ENCODE data around the gene XYLT1. TPM values are rescaled to one million over a fixed set of nuclear protein-coding genes. Genes with fewer than 3 reads are reported as not detected.
"Not testable (repeated sequence)": the region's sequence is repeated elsewhere in the genome, so short reads cannot be mapped to it uniquely, and the experiment has no call there.

The XYLT1 gene
- total RNA-seq, 1 experiment from 2014 or later = 7.3 TPM

GRCh38 chr16:17501321-17501720 lies 30.6 kb upstream of the XYLT1 start:
- no peak for DNase-seq
- Histone ChIP-seq H3K4me3 (no peak overlapping the region), H3K27me3 (no peaks in the 10 kb centered on the region), H3K36me3 (no peaks in the 10 kb centered on the region), H3K9me3 (no peaks in the 10 kb centered on the region)

- no peak for DNase-seq
- Histone ChIP-seq H3K4me3 (no peak overlapping the region), H3K9me3 (no peaks in the 10 kb centered on the region), H3K36me3 (no peaks in the 10 kb centered on the region), H3K27me3 (no peaks in the 10 kb centered on the region)
These were observed 28.6 kb upstream of the XYLT1 start for GRCh38 chr16:17499223-17499902.

GRCh38 chr16:17497648-17498047 lies 26.9 kb upstream of the XYLT1 start:
- Histone ChIP-seq H3K4me3 (no peak overlapping the region), H3K9me3 (no peaks in the 10 kb centered on the region), H3K27me3 (no peaks in the 10 kb centered on the region), H3K36me3 (no peaks in the 10 kb centered on the region)
- DNase-seq = no peak

GRCh38 chr16:17496891-17497290 lies 26.1 kb upstream of the XYLT1 start:
- Histone ChIP-seq H3K9me3 (no peaks in the 10 kb centered on the region), H3K36me3 (no peaks in the 10 kb centered on the region), H3K4me3 (no peak overlapping the region), H3K27me3 (no peaks in the 10 kb centered on the region)
- DNase-seq = no peak

GRCh38 chr16:17493012-17493411 lies 22.3 kb upstream of the XYLT1 start:
- H3K27me3 ChIP-seq = no peaks in the 10 kb centered on the region
- no peaks in the 10 kb centered on the region for H3K36me3 ChIP-seq
- no peaks in the 10 kb centered on the region for H3K9me3 ChIP-seq
- no peak overlapping the region for H3K4me3 ChIP-seq
- DNase-seq = no peak

- Histone ChIP-seq H3K36me3 (no peaks in the 10 kb centered on the region), H3K4me3 (no peak overlapping the region), H3K9me3 (no peaks in the 10 kb centered on the region), H3K27me3 (no peaks in the 10 kb centered on the region)
- no peak for DNase-seq
These were observed 20.4 kb upstream of the XYLT1 start for GRCh38 chr16:17491140-17491662.

GRCh38 chr16:17488506-17488905 lies 17.7 kb upstream of the XYLT1 start:
- Histone ChIP-seq H3K4me3 (no peak overlapping the region), H3K27me3 (no peaks in the 10 kb centered on the region), H3K36me3 (no peaks in the 10 kb centered on the region), H3K9me3 (no peaks in the 10 kb centered on the region)
- DNase-seq = no peak

- Histone ChIP-seq H3K9me3 (no peaks in the 10 kb centered on the region; the same call in 1 of the 2 replicates), H3K36me3 (no peaks in the 10 kb centered on the region), H3K4me3 (no peak overlapping the region), H3K27me3 (no peaks in the 10 kb centered on the region)
- DNase-seq = no peak
These were observed 12.6 kb upstream of the XYLT1 start for GRCh38 chr16:17483351-17483750.

GRCh38 chr16:17482341-17482740 lies 11.6 kb upstream of the XYLT1 start:
- not testable (repeated sequence) for H3K9me3 ChIP-seq, H3K27me3 ChIP-seq, H3K4me3 ChIP-seq, H3K36me3 ChIP-seq, DNase-seq

- Histone ChIP-seq H3K4me3 (no peak overlapping the region), H3K27me3 (no peaks in the 10 kb centered on the region), H3K36me3 (no peaks in the 10 kb centered on the region), H3K9me3 (no peaks in the 10 kb centered on the region; the same call in 1 of the 2 replicates)
- no peak for DNase-seq
These were observed 11.0 kb upstream of the XYLT1 start for GRCh38 chr16:17481736-17482135.

- not testable (repeated sequence) for H3K27me3 ChIP-seq
These were observed 6.4 kb upstream of the XYLT1 start for GRCh38 chr16:17477260-17477545.

GRCh38 chr16:17476414-17477259 lies 5.9 kb upstream of the XYLT1 start:
- no peaks in the 10 kb centered on the region; the same call in 1 of the 2 replicates for H3K9me3 ChIP-seq
- DNase-seq = peak; percentile 55
- H3K27me3 ChIP-seq = no peaks in the 10 kb centered on the region
- no peaks in the 10 kb centered on the region for H3K36me3 ChIP-seq
- H3K4me3 ChIP-seq = no peak overlapping the region

More at GRCh38 chr16:17477260-17477545, 6.4 kb upstream of the XYLT1 start:
- H3K9me3 ChIP-seq, H3K36me3 ChIP-seq, DNase-seq, H3K4me3 ChIP-seq: not testable (repeated sequence)

- H3K9me3 ChIP-seq = no peaks in the 10 kb centered on the region
- H3K4me3 ChIP-seq = no peak overlapping the region
These were observed 4.3 kb upstream of the XYLT1 start for GRCh38 chr16:17475104-17475503.

GRCh38 chr16:17474572-17474971 lies 3.8 kb upstream of the XYLT1 start:
- no peak for DNase-seq
- H3K9me3 ChIP-seq = no peaks in the 10 kb centered on the region
- H3K27me3 ChIP-seq = no peaks in the 10 kb centered on the region
- no peak overlapping the region for H3K4me3 ChIP-seq
- no peaks in the 10 kb centered on the region for H3K36me3 ChIP-seq

More at GRCh38 chr16:17475104-17475503, 4.3 kb upstream of the XYLT1 start:
- Histone ChIP-seq H3K36me3 (no peaks in the 10 kb centered on the region), H3K27me3 (no peaks in the 10 kb centered on the region)
- no peak for DNase-seq

GRCh38 chr16:17474037-17474436 lies 3.3 kb upstream of the XYLT1 start:
- H3K36me3 ChIP-seq = no peaks in the 10 kb centered on the region
- H3K9me3 ChIP-seq = no peaks in the 10 kb centered on the region
- no peak overlapping the region for H3K4me3 ChIP-seq
- no peaks in the 10 kb centered on the region for H3K27me3 ChIP-seq
- DNase-seq = peak; percentile 54

GRCh38 chr16:17471719-17472461 lies 1.1 kb upstream of the XYLT1 start:
- Histone ChIP-seq H3K27me3 (no peaks in the 10 kb centered on the region), H3K9me3 (no peaks in the 10 kb centered on the region), H3K36me3 (peaks cover 9% of the 10 kb centered on the region; the same call in 1 of the 2 replicates), H3K4me3 (no peak overlapping the region)
- no peak for DNase-seq

Measured in MG63 (cell line).